Fibroblast of upper back skin (primary cell): ENCODE measurements around the gene NOP56.
"Not testable (repeated sequence)": the region's sequence is repeated elsewhere in the genome, so short reads cannot be mapped to it uniquely, and the experiment has no call there.

Experiments
- DNase-seq: peaks from one replicate; pipeline ENCODE4 v3.0.0-alpha.2; 2013

The NOP56 gene

GRCh38 chr20:2640899-2641298 lies 11.5 kb upstream of the NOP56 start:
- DNase-seq = no peak

GRCh38 chr20:2643708-2644107 lies 8.7 kb upstream of the NOP56 start:
- DNase-seq = no peak

- DNase-seq = no peak
Observed at GRCh38 chr20:2652724-2653555, 508 bp downstream of the NOP56 start.

- no peak for DNase-seq
Observed at GRCh38 chr20:2653556-2654383, 1.3 kb downstream of the NOP56 start.

- DNase-seq = no peak
Observed at GRCh38 chr20:2654384-2654822, 2.0 kb downstream of the NOP56 start.

DNA sequence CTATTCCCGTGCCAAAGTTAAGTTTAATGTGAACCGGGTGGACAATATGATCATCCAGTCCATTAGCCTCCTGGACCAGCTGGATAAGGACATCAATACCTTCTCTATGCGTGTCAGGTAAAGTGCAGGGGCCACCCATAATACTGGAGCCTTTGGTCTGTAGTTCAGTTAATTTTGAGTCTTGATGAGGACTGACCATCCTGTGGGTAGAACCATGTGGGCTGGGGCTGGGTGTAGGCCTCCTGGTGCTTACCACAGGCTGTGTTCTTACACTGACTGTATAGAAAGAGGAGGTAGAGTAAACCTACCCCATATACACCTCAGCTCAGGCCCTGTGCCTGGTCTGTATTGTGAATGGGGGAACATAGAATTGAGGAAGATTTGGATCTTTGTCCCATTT lies 2.4 kb downstream of the NOP56 start:
- no peak for DNase-seq

DNA sequence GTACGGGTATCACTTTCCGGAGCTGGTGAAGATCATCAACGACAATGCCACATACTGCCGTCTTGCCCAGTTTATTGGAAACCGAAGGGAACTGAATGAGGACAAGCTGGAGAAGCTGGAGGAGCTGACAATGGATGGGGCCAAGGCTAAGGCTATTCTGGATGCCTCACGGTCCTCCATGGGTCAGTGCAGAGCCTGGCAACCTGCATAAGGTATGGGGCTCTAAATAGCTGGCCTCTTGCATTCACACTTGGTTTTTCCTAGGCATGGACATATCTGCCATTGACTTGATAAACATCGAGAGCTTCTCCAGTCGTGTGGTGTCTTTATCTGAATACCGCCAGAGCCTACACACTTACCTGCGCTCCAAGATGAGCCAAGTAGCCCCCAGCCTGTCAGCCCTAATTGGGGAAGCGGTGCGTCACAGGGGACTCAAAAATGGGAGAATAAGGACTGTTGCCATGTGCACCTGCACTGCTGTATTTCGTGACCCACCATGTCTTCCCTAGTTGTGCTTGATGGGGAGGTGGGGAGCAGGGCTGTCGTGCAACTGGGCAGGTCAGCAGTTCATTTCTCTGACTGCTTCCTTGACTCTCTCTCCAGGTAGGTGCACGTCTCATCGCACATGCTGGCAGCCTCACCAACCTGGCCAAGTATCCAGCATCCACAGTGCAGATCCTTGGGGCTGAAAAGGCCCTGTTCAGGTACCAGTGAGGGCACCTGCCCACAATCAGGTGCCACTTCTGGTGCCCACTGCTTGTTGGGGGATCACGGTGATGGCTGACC lies 3.1 kb downstream of the NOP56 start:
- no peak for DNase-seq

- DNase-seq = no peak
Observed at GRCh38 chr20:2656471-2657117, 4.2 kb downstream of the NOP56 start.

DNA sequence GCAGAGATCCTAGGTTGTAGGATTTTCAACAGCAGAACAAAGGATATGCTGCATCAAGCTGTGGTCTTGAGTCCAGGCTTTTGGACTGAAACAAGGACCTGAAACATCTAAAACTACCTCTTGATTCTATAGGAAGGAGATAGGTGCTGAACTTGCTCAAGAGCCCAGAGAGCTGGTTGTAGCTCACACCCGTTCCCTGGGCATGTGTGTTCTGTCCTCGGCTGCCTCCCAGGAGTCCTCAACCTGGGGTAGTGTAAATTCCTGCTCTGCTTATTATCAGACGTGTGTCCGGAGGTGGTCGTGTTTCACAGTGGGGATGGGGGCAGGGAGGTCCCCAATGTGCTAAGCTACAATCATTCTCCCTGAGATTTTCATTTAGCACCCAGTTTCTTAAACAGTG lies 4.8 kb downstream of the NOP56 start:
- DNase-seq = no peak

- no peak for DNase-seq
Observed at GRCh38 chr20:2657674-2658073, 5.2 kb downstream of the NOP56 start.

DNA sequence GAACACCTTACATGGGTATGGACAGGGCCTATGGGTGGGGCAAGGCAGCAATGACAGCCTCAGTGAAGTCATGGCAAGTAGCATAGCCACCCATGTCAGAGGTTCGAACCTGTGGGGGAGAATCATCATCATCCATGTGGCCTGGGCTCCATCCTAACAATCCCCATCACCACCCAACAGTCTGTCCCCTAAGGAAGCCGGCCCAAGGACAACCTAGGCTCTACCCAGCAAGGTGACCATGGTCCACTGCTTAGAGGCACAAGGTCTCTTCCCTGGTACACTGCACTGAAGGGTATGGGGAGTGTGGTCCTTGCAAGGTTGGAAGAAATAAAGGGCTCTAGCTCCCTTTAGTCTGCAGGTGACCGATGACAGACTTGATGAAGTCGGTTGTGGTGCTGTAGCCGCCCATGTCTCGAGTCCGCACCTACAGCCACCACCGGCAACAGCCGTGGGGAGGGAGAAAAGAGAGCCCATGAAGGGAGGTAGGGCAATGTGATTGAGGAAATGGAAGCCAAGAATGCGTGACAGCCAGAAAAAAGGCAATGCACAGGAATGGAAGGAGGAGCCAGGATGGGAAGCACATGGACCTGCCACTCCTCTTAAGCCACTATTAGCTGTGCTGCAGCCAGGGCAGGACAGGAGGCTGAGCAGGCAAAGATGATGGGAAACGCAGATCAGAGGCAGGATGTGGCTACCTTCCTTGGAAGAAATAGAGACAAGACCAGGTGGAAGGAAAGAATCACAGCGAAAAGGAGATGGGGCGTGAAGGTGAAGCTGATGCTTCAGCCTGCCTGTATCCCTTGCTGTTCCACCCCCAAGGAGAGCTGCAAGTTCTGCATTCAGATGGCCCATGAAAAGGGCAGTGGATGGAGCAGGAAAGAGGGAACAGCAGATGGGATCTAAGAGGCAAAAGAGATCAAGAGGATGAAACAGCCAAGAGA lies 6.3 kb downstream of the NOP56 start:
- DNase-seq = peak; percentile 5

DNA sequence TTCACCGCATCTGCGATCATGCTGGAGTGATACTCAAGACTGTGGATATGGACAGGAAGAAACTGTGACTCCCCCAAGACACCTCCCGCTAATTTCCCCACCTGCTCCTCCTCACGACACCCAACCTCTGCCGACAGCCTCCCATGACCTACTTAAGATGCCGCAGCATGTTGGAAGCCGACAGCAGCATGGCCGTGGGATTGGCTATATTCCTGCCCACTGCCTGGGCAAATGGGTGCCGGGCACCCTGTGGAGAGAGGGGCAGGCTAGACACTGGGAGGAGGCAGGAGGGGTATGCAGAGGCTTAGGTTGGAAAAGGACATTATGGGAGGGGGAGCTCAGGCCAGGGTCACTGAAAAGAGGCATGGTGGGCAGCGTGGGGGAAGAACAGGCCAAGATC lies 7.1 kb downstream of the NOP56 start:
- DNase-seq = no peak

DNA sequence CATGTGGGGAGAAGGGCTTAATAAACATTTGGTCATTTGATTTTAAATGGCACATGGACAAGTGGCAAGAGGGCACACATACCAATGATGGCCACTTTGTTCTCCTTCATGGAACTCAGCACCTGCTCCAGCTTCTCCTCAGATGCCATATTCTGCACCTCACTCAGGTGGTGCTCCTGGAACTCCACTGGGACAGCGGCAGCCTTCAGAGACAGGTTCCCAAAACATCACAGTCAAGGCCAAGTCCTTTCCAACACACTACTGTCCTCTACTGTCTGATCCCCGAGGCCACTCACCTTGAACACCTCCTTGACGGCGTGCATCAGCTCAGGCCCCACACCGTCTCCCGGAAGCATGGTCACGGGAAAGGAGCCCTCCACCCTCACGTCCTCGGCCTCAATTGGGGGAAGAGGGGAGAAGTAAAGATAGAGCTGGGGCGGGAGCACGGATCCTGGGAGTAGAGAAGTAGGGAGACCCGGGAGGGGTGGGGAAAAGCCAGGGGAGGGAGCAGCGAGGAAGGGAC lies 11.0 kb downstream of the NOP56 start:
- no peak for DNase-seq

DNA sequence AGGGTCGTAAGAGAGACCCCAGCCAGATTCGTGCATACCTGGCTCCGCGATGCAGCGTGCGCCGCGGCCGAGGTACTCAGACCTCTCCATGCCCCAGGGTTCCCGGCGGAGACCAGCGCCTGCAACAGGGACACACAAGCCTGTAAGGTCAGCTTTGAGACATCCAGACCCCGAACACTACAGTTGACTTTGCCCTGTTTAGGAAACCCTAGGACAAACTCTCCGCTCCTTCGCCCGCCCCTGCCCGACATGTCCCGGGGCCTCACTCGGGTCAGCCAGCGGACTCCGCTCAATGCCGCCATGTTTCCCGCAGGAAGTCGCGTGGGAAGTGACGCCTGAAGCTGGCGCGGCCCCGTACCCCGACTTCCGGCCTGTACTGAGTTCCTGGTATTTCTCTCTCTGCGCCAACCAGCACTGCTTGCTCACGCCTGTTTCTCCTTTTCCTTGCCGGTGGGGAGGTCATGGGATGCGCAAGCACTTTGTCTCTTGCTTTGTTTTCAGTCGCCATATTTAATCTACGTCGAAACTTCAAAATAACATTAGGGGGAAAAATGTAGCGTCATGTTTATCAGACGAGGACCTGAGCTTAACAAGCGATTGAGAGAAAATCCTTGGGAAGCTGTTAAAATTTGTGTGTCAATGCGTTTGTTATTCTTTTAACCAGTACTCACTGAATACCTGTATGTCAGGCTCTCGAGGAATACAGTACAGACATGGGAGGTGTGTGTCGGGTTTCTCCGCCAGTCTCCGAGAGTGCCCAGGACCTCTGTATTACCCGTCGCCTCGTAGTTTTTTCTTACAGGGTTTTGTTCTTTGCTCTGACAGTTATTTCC lies 11.7 kb downstream of the NOP56 start, which contains the start of gene IDH3B:
Gene IDH3B, minus strand, starts transcription at position 330 of the 833 bp plus-strand sequence. Its CDS starts 28 bp downstream, at position 302.
- peak; percentile 91 for DNase-seq

DNA sequence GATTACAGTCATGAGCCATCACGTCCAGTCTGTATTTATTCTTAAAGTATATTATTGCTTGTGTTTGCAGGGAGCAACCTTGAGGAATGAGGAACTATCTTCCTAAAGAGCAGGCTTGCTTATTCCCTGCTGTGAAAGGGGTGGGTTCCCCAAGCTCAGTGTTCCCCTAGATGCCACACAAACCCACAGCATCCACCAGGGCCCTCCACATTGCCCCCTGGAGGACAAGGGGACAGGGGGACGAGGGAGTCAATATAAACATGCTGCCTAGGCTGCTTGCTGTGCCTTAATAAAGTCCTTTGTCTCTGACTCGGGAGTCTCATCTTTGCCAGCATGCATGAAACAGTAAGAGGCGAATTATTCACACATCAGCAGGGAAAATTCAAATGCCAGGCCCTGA lies 19.5 kb downstream of the NOP56 start:
- DNase-seq = no peak

GRCh38 chr20:2672446-2672845 lies 20.0 kb downstream of the NOP56 start:
- DNase-seq = no peak

DNA sequence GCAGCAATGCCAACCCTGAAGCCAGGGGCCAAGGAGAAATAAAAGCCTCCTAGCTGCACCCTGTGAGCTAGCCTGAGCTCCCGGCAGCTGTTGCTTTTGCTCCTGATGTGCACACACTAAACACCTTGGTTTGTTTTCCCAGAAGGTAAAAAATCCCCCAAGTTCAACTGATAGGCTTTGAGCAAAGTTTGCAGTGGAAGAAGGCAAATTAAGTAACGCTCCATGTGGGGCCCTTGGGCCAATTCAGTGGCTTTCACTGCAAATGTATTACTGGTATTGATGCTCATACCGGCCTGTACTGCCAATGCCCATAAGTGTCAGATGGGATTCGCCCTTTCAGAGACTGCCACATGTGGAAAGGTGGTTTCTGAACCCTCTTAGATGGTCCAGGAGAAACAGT lies 21.0 kb downstream of the NOP56 start:
- DNase-seq = no peak

GRCh38 chr20:2680046-2680445 lies 27.6 kb downstream of the NOP56 start:
- no peak for DNase-seq

DNA sequence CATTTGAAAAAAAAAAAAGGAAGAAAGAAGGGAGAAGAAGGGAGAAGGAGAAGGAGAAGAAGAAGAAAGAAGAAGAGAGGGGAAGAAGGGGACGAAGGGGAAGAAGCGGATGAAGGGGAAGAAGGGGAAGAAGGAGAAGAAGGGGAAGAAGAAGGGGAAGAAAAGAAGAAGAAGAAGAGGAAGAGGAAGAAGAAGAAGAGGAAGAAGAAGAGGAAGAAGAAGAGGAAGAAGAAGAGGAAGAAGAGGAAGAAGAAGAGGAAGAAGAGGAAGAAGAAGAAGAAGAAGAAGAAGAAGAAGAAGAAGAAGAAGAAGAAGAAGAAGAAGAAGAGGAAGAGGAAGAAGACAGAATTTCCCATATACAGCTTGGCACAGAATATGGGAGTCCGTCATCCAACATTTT lies 29.6 kb downstream of the NOP56 start:
- DNase-seq = not testable (repeated sequence)

DNA sequence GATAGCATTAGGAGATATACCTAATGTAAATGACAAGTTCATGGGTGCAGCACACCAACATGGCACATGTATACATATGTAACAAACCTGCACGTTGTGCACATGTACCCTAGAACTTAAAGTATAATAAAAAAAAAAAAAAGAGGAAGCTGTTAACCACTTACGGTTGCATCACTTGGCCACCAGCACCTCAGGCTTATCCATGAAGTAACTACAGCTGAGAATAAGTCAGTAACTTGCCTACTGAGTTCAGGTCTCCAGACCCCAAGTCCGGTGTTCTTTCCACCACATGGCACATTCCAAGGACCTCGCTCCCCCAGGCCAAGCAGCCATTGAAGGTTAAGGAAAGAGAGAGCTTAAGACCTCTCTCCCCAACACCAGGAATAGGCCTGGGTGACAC lies 32.4 kb downstream of the NOP56 start:
- not testable (repeated sequence) for DNase-seq
